Left hindlimb (tissue), 1 donor: ENCODE measurements around the gene IL22RA1.
A peak's percentile ranks its signal among the peaks of the same experiment; 100 is the strongest.

Source experiments
- DNase-seq: peaks from one replicate; pipeline ENCODE4 v3.0.0-alpha.2; 2018

IL22RA1 gene

GRCh38 chr1:24111262-24111995, 31.5 kb downstream of the IL22RA1 start:
- DNase-seq, result no peak

- peak; percentile 36 for DNase-seq
These were observed 32.2 kb downstream of the IL22RA1 start for GRCh38 chr1:24110642-24111261.

GRCh38 chr1:24109686-24110475, 33.1 kb downstream of the IL22RA1 start:
- DNase-seq, result peak; percentile 11

GRCh38 chr1:24109166-24109483, 33.8 kb downstream of the IL22RA1 start:
- no peak for DNase-seq

- peak; percentile 28 for DNase-seq
These were observed 34.4 kb downstream of the IL22RA1 start for GRCh38 chr1:24108334-24109165.

GRCh38 chr1:24107462-24108138, 35.3 kb downstream of the IL22RA1 start:
- DNase-seq, result peak; percentile 23

- DNase-seq, result no peak
These were observed 37.4 kb downstream of the IL22RA1 start for GRCh38 chr1:24105368-24106160.

- no peak for DNase-seq
These were observed 38.1 kb downstream of the IL22RA1 start for GRCh38 chr1:24104854-24105253.

GRCh38 chr1:24103879-24104278, 39.1 kb downstream of the IL22RA1 start:
- DNase-seq, result no peak

- no peak for DNase-seq
These were observed 39.5 kb downstream of the IL22RA1 start for GRCh38 chr1:24103408-24103807.

GRCh38 chr1:24102961-24103360, 40.0 kb downstream of the IL22RA1 start:
- DNase-seq, result no peak

GRCh38 chr1:24101796-24102586, 40.9 kb downstream of the IL22RA1 start:
- peak; percentile 71 for DNase-seq

- DNase-seq, result no peak
These were observed 41.8 kb downstream of the IL22RA1 start for GRCh38 chr1:24100945-24101737.

- no peak for DNase-seq
These were observed 43.8 kb downstream of the IL22RA1 start for GRCh38 chr1:24098943-24099638.

GRCh38 chr1:24098102-24098501, 44.8 kb downstream of the IL22RA1 start:
- DNase-seq, result no peak

GRCh38 chr1:24097663-24098062, 45.3 kb downstream of the IL22RA1 start:
- DNase-seq, result no peak

GRCh38 chr1:24096739-24097103, 46.2 kb downstream of the IL22RA1 start:
- no peak for DNase-seq

- DNase-seq, result no peak
These were observed 46.8 kb downstream of the IL22RA1 start for GRCh38 chr1:24096009-24096738.
